ENCODE results near the gene RGS13.

Gene RGS13

DNA sequence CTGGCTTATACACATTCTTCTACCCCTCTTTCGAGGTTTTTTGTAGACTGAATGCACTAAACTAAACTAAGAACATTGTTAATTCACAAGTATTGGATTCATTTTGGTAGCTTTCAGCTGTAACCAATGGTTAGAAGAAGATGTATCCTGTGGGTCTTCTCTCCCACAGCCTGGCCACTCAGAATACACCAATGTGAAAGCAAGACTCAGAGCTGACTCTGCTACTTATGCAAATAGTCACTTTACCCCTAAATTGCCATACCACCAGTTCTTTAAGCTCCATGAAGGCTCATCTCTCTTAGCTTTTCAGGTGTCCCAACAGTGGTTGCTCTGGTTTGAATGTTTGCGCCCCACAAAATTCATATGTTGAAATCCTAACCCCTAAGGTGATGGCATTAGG lies 60.1 kb downstream of the RGS13 start:
- H3K4me3 Mint-ChIP-seq = no peak overlapping the region
- H3K36me3 Mint-ChIP-seq = no peaks in the 10 kb centered on the region
- H3K4me1 Mint-ChIP-seq = no peaks in the 10 kb centered on the region

DNA sequence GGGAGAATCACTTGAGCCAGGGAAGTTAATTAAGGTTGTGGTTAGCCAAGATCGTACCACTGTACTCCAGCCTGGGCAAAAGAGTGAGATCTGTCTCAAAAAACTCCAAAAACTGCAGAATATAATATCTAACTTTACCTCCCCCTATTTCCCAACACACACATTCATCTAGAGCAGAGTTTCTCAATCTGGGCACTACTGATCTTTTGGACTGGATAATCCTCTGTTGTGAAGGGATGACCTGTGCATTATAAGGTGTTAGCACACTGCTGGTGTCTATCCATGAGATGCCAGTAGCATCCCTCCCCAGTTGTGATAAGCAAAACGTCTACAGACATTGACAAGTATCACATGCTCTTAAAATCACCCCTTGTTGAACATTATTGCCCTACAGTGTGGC lies 61.8 kb downstream of the RGS13 start:
- Mint-ChIP-seq H3K27ac (no peak overlapping the region), H3K27me3 (peaks cover 5% of the 10 kb centered on the region), H3K4me1 (no peaks in the 10 kb centered on the region), H3K36me3 (no peaks in the 10 kb centered on the region), H3K9me3 (no peaks in the 10 kb centered on the region), H3K4me3 (no peak overlapping the region)

More for the DNA sequence above, 60.1 kb downstream of the RGS13 start:
- Mint-ChIP-seq H3K27ac (no peak overlapping the region), H3K9me3 (no peaks in the 10 kb centered on the region), H3K27me3 (peaks cover 7% of the 10 kb centered on the region)

DNA sequence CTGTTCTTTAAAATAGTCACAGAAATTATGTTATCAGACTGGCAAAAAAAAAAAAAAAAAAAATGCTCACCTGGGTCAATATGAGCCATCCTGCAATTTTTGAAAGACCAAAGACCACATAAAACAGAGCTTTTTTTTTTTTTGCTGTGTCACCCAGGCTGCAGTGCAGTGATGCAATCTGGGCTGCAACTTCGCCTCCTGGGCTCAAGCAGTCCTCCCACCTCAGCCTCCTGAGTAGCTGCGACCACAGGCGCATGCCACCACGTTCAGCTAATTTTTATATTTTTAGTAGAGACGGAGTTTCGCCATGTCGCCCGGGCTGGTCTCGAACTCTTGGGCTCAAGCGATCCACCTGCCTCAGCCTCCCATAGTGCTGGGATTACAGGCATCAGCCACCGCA lies 62.8 kb downstream of the RGS13 start:
- Mint-ChIP-seq H3K36me3 (no peaks in the 10 kb centered on the region), H3K9me3 (no peaks in the 10 kb centered on the region), H3K27ac (no peak overlapping the region), H3K4me1 (no peaks in the 10 kb centered on the region), H3K4me3 (no peak overlapping the region), H3K27me3 (peaks cover 5% of the 10 kb centered on the region)

GRCh38 chr1:192700834-192701271 lies 64.9 kb downstream of the RGS13 start:
- no peaks in the 10 kb centered on the region for H3K36me3 Mint-ChIP-seq
- H3K9me3 Mint-ChIP-seq = no peaks in the 10 kb centered on the region
- H3K4me1 Mint-ChIP-seq = no peaks in the 10 kb centered on the region
- peaks cover 7% of the 10 kb centered on the region for H3K27me3 Mint-ChIP-seq
- H3K4me3 Mint-ChIP-seq = no peak overlapping the region
- no peak overlapping the region for H3K27ac Mint-ChIP-seq

GRCh38 chr1:192702212-192702902 lies 66.4 kb downstream of the RGS13 start:
- H3K27me3 Mint-ChIP-seq = peaks cover 7% of the 10 kb centered on the region
- H3K4me1 Mint-ChIP-seq = no peaks in the 10 kb centered on the region
- H3K4me3 Mint-ChIP-seq = no peak overlapping the region
- H3K36me3 Mint-ChIP-seq = no peaks in the 10 kb centered on the region
- H3K27ac Mint-ChIP-seq = no peak overlapping the region
- no peaks in the 10 kb centered on the region for H3K9me3 Mint-ChIP-seq

DNA sequence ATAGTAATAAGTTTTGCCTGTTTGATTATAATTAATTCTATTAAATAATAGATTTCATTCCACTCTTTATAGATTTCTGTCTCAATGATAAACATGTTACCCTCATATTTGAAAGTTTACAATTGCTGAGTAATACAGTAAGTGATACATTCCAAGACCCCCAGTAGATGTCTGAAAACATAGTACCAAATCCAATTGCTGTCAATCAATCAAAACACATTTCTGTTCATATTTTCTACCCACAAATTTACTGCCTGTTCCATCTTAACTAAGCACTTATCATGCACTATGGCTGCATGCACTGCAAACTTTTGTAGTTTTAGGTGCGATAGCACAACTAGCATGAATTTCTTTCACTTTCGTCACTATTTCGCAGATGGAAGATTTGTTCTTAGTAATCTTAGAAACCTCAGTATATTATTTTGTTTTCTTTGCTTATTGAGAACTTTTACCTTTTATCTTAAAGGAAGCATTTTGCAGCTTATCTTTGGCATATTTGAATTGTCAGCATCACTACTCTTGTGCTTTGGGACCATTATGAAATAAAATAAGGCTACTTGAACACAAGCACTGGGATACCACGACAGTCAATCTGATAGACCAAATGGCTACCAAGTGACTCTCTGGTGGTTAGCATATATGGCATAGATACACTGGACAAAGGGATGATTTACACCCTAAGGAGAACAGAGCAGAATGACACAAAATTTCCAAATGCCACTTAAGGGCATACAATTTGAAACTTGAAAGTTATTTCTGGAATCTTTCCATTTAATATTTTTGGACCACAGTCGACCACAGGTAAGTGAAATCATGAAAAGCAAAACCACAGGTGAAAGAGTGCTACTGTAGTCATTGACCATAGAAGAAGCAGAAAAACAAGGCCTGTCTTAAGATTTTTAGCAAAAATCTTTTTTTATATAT lies 67.6 kb downstream of the RGS13 start:
- Mint-ChIP-seq H3K36me3 (no peaks in the 10 kb centered on the region), H3K27me3 (peaks cover 2% of the 10 kb centered on the region), H3K9me3 (no peaks in the 10 kb centered on the region), H3K27ac (no peak overlapping the region), H3K4me3 (no peak overlapping the region), H3K4me1 (no peaks in the 10 kb centered on the region)

DNA sequence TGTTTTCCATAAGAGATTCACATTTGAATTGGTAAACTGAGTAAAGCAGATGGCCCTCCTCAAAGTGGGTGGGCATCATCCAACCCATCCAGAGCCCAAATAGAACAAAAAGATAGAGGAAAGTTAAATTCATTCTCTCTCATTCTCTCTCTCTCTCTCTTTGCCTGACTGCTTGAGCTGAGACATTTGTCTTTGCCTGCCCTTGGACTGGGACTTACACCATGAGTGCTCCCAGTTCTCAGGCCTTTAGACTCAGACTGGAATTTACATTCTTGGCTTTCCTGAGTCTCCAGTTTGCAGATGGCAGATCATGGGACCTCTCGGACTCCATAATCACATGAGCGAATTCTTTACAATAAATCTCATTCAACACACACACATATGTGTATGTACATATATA lies 69.6 kb downstream of the RGS13 start:
- Mint-ChIP-seq H3K27me3 (peaks cover 2% of the 10 kb centered on the region), H3K27ac (no peak overlapping the region), H3K4me3 (no peak overlapping the region), H3K9me3 (no peaks in the 10 kb centered on the region), H3K36me3 (no peaks in the 10 kb centered on the region), H3K4me1 (no peaks in the 10 kb centered on the region)

- no peaks in the 10 kb centered on the region for H3K36me3 Mint-ChIP-seq
- peaks cover 3% of the 10 kb centered on the region for H3K27me3 Mint-ChIP-seq
- no peak overlapping the region for H3K27ac Mint-ChIP-seq
- no peaks in the 10 kb centered on the region for H3K9me3 Mint-ChIP-seq
- no peaks in the 10 kb centered on the region for H3K4me1 Mint-ChIP-seq
- no peak overlapping the region for H3K4me3 Mint-ChIP-seq
Measured at GRCh38 chr1:192706936-192707335, 71.0 kb downstream of the RGS13 start.

DNA sequence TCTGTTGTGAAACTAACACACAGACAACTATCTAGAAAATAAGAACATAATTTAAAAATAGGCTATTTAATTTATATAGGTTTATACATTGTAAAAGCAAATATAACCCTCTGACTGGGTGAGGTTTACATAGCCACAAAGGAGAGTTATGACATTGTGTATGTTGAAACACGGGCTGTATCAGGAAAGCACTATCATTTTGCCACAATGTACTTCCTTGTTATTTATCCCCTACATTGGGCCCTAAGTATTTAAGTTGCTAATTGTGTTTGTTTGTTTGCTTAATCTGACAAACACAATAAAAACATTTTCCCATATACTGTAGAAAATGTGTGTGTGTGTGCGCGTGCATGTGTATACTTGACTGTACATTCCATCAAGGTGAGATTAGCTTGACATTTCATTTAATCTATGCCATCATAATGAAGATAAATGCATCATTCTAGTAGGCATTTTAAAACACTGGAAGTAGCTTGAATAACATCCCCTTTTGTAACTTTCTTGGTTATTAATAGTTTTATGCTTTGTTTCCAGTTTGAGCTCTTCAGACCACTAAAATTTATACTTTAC lies 72.1 kb downstream of the RGS13 start:
- peaks cover 6% of the 10 kb centered on the region for H3K27me3 Mint-ChIP-seq
- no peaks in the 10 kb centered on the region for H3K36me3 Mint-ChIP-seq
- no peaks in the 10 kb centered on the region for H3K9me3 Mint-ChIP-seq
- H3K4me3 Mint-ChIP-seq = no peak overlapping the region
- no peaks in the 10 kb centered on the region for H3K4me1 Mint-ChIP-seq
- H3K27ac Mint-ChIP-seq = no peak overlapping the region

- Mint-ChIP-seq H3K4me3 (no peak overlapping the region), H3K9me3 (no peaks in the 10 kb centered on the region), H3K36me3 (no peaks in the 10 kb centered on the region), H3K27ac (no peak overlapping the region), H3K4me1 (no peaks in the 10 kb centered on the region), H3K27me3 (peaks cover 6% of the 10 kb centered on the region)
Measured at GRCh38 chr1:192709544-192709943, 73.6 kb downstream of the RGS13 start.
